Stimulated activated CD4-positive, alpha-beta T cell treated with anti-CD3 and anti-CD28 coated beads, TNF-alpha, amount 100 ng/mL, for 48 hours (primary cell): Measurements from ENCODE around the gene GCLC.
"Not testable (repeated sequence)": the region's sequence is repeated elsewhere in the genome, so short reads cannot be mapped to it uniquely, and the experiment has no call there.

Source experiments
- DNase-seq, 3 donors: peaks; one replicate each; pipeline ENCODE4 v3.0.0-alpha.2; 2020; ENCODE audit warnings: low read depth in 3 of 3

Gene GCLC

GRCh38 chr6:53556986-53557715 lies 12.2 kb upstream of the GCLC start:
- DNase-seq: no peak

DNA sequence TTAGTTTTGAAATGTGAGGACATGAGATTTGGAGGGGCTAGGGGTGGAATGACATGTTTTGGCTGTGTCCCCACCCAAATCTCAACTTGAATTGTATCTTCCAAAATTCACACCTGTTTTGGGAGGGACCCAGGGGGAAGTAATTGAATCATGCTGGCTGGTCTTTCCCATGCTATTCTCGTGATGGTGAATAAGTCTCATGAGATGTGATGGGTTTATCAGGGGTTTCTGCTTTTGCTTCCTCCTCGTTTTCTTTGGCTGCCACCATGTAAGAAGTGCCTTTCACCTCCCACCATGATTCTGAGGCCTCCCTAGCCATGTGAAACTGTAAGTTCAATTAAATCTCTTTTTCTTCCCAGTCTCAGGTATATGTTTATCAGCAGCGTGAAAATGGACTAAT lies 8.7 kb upstream of the GCLC start:
- DNase-seq: not testable (repeated sequence)

DNA sequence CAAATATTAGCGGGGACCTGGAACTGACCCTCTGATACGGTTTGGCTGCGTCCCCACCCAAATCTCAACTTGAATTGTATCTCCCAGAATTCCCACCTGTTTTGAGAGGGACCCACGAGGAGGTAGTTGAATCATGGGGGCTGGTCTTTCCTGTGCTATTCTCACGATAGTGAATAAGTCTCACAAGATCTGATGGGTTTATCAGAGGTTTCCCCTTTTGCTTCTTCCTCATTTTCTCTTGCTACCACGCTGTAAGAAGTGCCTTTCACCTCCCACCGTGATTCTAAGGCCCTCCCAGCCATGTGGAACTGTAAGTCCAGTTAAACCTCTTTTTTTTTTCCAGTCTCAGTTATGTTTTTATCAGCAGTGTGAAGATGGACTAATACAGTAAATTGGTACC lies 6.8 kb upstream of the GCLC start:
- not testable (repeated sequence) for DNase-seq

GRCh38 chr6:53547811-53548496 lies 3.1 kb upstream of the GCLC start:
- DNase-seq: peak; percentile 86 to 88 (median 87)

DNA sequence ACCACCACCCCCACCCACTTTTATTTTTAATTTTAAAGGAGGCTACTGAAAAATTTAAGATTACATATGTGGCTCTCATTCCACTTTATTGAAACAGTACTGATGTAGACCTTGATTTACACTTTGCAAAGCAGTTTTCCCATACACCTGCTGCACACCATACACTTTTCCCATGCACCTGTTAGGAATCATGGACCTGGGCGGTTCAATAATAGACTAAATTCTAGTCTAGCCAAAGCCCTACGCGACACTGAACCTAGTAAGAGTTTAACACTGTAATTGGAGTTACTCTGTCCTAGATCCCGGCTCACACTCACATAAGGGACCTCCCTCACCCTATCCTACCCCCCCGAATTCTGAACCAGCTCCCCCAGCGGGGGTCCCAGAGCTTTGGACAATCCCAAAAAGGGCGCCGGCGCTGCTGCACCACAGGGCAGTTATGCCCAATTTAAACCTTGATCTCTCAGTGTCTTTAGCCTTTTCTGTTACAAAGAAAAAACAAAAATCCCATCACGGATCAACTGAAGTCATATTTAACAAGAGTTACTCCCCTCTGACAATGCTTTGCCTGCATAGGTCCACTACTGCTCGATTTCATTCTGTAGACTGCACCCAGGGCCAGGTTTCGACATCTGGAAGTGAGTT lies 2.4 kb upstream of the GCLC start:
- DNase-seq: no peak

DNA sequence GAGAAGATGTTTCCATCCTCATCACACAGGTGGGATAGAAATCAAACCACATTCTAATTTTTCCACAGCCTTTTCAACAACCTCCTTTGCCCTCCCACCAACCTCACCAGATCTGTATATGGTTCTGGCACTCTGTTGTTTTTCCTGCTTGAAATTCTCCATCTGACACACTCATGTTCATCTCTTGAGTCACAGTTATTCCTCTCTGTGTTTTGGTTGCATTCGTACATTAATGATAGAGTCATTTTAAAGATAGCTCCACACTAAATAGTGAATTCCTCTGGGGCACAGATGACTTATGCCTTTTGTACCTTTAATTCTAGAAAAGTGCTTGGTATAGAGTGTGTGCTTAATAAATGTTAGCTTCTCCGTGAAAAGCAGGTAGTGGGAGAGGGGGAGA lies 1.4 kb upstream of the GCLC start:
- DNase-seq: no peak

DNA sequence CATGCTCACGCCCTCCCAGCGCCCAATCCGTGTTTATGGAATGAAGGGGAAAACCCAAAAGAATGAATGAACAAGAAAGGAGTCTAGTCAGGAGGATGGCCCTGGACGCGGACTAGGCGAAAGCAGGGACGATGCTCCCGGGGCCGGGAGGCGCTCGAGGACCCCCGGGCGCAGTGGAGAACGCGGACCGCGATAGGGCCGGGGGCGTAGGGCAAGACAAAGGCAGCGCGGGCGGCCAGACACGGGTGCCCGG lies 758 bp downstream of the GCLC start:
- DNase-seq: no peak

- no peak for DNase-seq
These were observed 1.3 kb downstream of the GCLC start for GRCh38 chr6:53543359-53544216.

- no peak for DNase-seq
These were observed 3.0 kb downstream of the GCLC start for GRCh38 chr6:53541900-53542299.

GRCh38 chr6:53540129-53540692 lies 4.7 kb downstream of the GCLC start:
- DNase-seq: no peak

GRCh38 chr6:53539561-53539960 lies 5.3 kb downstream of the GCLC start:
- DNase-seq: no peak

- DNase-seq: no peak
These were observed 8.3 kb downstream of the GCLC start for GRCh38 chr6:53536561-53536960.

- DNase-seq: no peak
These were observed 12.0 kb downstream of the GCLC start for GRCh38 chr6:53532942-53533341.

DNA sequence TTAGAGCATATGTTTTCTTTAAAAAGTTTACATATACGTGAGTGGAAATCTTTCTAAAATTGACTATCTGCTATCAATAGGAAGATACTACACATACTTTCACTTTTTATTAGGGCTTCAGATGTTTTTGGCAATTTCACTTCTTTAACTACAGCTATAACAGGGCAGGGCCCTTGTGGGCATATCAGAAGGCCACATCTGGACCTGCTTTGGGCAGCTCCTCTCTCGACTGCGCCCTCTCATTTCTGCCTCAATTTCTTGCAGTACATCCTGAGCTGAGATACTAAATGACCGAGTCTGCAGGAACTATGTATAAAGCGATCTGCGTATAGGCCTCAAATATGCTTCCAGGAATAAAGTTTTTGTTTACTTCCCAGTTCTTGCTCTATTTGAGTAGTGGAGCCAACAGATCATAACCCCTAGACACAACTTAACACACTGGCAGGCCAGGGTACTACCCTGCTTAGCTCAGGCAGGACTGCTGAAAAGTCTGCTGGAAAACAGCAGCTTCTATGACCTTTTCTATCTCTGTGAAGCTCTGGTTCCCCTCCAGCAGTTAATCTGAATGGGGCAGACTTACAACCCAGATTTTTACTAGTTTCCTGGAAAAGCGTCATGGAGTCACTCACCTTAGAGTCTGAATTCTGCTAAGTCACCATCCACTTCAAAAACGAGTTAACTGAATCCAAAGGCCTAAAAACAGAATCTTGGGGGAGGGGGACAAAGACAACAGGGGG lies 12.7 kb downstream of the GCLC start:
- DNase-seq: no peak

GRCh38 chr6:53530780-53531386 lies 14.0 kb downstream of the GCLC start:
- no peak for DNase-seq

GRCh38 chr6:53530346-53530745 lies 14.6 kb downstream of the GCLC start:
- no peak for DNase-seq

GRCh38 chr6:53529324-53530036 lies 15.4 kb downstream of the GCLC start:
- no peak for DNase-seq

DNA sequence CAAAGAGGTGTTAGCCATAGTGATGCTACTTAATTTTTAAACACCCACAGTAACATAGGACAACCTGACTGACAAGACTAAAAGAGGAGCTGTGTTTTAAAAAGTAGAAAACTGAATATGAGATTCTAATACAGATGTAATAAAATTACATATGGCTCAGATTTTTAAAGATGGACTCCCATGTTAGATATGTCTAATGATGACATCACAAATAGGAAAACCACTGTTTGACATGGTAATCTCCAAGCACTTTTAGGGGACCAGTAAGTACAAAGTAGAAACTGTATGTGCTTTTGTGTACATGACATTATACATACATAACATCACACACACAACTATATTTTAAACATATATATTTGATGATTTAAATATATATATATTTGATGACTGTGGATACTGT lies 16.8 kb downstream of the GCLC start:
- DNase-seq: no peak

- DNase-seq: no peak
These were observed 17.6 kb downstream of the GCLC start for GRCh38 chr6:53527249-53527765.

DNA sequence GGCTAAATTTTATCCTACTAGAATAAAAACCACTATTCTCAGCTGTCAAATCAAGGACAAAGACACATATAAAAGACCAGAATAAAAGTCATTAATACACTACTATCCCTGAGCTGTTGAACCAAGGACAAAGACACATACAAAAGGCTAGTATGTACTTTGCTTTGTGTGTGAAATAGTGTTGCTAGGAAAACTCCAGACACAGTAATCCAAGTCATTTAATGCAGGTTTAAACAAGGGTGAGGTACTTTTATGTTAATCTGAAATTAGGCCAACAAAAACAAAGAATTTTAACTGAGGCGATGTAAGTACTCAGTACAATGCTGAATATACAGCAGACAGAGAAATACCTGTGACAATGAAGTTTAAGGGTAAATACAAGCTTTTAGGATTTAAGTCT lies 18.9 kb downstream of the GCLC start:
- DNase-seq: no peak
